Measurements from ENCODE around the gene FOXO3.

Gene FOXO3

DNA sequence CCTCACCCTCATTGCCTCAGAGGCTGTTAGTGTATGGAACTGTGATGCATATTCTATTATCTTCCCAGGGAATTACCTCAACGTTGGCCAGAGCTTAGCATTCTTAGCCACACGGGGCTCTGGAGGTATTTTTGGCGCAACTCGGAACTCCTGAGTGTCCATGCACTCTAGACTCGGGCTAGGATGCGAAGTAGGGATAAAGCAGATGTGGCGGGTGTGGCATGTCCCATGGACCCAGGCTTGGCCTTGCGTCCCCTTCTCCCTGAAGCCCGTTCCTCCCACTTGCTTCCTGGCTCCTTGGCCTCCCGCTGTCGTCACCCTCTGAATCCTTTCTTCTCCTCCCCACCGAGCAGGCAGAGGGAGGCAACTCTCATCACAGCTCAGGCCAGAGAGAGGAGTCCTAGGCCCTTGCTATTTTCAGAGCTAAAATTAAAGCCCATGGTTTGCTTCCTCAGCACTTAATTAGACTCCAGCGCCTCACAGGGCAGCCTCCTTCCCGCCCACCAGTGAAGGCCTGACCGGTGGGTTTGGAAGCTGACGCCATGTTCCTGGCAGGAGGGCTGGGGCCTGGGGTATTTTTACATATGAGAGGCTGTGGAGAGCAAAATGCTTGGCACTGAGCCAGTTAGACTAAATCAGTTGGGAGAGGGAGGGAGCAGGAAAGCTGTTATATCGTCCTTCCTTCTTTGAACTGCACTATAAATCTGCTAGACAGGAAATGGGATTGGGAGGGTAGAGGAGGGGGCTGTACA is 138.7 kb downstream of the FOXO3 start:
- no peak overlapping the region for H3K4me3 ChIP-seq (replicated peaks in 1 of 2; ENCODE audit: low read depth in 2 of 2, low read length in 2 of 2)
- DNase-seq (ENCODE audit: low read depth in 2 of 2) = peak in 1 of 2 donors; percentile 70
- TF ChIP-seq, protein P1, sequence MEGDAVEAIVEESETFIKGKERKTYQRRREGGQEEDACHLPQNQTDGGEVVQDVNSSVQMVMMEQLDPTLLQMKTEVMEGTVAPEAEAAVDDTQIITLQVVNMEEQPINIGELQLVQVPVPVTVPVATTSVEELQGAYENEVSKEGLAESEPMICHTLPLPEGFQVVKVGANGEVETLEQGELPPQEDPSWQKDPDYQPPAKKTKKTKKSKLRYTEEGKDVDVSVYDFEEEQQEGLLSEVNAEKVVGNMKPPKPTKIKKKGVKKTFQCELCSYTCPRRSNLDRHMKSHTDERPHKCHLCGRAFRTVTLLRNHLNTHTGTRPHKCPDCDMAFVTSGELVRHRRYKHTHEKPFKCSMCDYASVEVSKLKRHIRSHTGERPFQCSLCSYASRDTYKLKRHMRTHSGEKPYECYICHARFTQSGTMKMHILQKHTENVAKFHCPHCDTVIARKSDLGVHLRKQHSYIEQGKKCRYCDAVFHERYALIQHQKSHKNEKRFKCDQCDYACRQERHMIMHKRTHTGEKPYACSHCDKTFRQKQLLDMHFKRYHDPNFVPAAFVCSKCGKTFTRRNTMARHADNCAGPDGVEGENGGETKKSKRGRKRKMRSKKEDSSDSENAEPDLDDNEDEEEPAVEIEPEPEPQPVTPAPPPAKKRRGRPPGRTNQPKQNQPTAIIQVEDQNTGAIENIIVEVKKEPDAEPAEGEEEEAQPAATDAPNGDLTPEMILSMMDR (IDR thresholded peaks at IDR 0.05; ENCODE audit: low read depth, low read length) = no peak

DNA sequence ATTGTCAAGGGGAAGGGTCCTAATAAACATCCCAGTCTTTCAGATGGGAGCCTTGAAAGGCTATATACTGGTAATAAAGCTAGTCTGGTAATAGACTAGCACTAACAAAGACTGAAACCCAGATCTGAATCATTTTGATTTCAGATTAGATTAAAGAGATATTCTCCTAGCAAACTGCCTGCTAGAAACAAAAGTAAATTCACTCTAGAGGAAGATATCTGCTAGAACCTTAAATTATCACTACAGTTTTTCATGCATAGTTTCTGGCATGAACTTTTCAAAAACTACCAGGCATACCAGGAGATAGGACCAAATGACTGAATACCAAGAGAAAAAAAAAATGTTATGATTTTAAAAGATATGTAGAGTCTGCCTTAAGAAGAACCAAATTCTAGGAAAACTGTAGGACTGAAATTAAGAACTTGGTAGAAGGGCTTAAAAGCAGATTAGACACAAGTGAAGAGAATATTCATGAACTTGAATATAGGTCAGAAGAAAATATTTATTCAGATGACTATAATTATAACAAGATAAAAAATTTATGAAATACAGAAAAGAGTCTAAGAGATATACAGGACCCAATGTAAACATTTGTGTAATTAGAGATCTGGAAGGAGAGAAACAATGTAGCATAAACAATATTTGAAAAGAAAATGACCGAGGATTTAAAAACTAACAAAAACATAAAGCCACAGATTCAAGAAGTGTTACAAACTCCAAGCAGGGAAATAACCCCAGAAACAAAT is 141.6 kb downstream of the FOXO3 start:
- no peak for DNase-seq (ENCODE audit: low read depth in 2 of 2)
- TF ChIP-seq, protein P1 (IDR thresholded peaks at IDR 0.05; ENCODE audit: low read depth, low read length) = no peak
- H3K4me3 ChIP-seq (replicated peaks in 1 of 2; ENCODE audit: low read depth in 2 of 2, low read length in 2 of 2) = no peak overlapping the region

DNA sequence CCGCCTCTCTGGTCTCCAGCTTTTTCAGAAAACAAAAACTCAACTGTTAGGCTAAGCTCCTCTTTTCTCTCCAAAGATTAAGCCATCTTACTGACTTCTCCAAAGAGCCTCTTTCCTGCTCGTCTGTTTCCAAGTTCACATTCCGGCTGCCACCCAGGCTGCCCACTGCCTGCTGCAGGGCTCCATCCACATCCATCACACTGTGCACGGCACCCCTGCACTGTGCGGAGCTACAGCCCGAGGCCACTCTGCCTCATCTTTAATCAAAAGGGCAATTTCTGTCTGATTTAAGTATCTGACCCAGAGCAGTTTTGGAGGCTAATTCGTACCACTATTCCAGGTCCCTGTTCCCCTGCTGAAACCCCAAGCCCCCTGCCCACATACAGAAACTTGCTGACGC is 145.9 kb downstream of the FOXO3 start:
- no peak overlapping the region for H3K4me3 ChIP-seq (replicated peaks in 1 of 2; ENCODE audit: low read depth in 2 of 2, low read length in 2 of 2)
- TF ChIP-seq, protein P1 (IDR thresholded peaks at IDR 0.05; ENCODE audit: low read depth, low read length) = no peak
- DNase-seq (ENCODE audit: low read depth in 2 of 2) = no peak

DNA sequence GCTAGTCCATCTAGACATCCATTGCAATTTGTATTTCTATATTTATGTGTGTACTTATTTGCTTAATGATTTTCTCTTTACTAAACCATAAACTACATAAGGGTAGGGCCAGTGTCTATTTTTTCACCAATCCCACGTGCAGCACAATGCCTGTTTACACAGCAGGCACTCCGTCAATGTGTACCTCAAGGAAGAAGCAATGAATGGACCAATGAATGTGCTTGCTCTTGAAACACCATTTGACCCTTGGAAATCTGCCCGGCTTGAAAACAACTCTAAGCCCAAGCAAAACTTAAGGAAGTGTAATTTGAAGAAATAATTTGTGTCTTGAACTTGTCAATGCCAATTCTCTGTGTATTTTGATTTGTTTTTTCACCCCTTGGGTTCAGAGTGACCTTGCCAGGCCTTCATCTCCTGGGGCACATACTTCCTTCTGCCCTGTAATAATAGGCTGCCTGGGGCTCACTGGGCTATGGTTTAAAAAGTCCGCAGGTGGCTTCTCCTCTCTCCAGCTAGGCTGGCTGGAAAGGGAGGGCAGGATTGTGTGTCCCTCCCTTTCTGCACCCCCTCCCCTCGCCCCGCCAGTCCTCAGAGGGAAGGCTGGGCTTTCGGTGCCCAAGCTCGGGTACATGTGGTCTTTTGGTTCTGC is 146.7 kb downstream of the FOXO3 start:
- H3K4me3 ChIP-seq (replicated peaks in 1 of 2; ENCODE audit: low read depth in 2 of 2, low read length in 2 of 2) = no peak overlapping the region
- peak in 1 of 2 donors; percentile 64 for DNase-seq (ENCODE audit: low read depth in 2 of 2)
- TF ChIP-seq, protein P1 (IDR thresholded peaks at IDR 0.05; ENCODE audit: low read depth, low read length) = no peak

DNA sequence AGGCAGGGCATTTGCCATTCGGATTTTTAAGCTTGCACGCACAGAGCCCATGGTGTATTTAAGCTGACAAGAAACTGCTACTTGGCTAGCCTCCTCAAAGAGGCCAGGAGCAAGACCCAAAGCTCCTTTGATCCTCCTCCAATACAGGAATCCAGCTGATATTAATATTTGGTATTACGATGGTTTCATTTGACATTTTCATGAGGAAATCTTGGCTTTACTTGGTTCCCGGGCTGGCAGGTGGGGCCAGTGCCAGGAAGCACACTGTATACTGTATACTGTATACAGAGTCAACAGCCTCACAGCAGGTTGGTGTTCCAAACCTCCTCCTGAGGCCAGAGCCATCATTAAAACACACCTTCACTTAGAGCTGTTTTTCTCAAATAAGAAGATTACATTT is 149.3 kb downstream of the FOXO3 start:
- H3K4me3 ChIP-seq (replicated peaks in 1 of 2; ENCODE audit: low read depth in 2 of 2, low read length in 2 of 2) = no peak overlapping the region
- no peak for DNase-seq (ENCODE audit: low read depth in 2 of 2)
- TF ChIP-seq, protein P1 (IDR thresholded peaks at IDR 0.05; ENCODE audit: low read depth, low read length) = no peak

DNA sequence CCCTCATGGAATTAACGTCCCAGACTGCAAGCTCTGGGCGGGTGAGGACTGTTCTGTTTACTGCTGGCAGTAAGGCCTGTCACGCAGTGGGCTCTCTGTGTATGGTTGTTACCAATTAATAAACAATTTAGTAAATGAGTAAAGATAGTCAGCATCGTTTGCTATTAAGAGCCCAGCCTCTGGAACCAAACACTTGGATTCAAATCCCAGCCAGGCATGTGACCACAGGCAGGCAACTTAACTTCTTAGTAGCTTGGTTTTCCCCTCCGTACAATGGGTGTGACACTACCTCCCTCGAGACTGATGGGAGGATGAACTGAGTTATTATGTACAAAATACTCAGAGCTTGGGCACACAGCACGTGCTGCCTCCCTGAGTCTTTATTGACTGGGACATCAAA is 149.8 kb downstream of the FOXO3 start:
- H3K4me3 ChIP-seq (replicated peaks in 1 of 2; ENCODE audit: low read depth in 2 of 2, low read length in 2 of 2) = no peak overlapping the region
- TF ChIP-seq, protein P1 (IDR thresholded peaks at IDR 0.05; ENCODE audit: low read depth, low read length) = no peak
- DNase-seq (ENCODE audit: low read depth in 2 of 2) = no peak

Data from cardiac fibroblast (primary cell).